ENCODE results near the gene NPHS2. TPM values are rescaled to one million over a fixed set of nuclear protein-coding genes. Genes with fewer than 3 reads are reported as not detected.

The NPHS2 gene
- total and polyA plus RNA-seq, 2 of the 4 experiments (the other 2 are of a cell fraction) = not detected

GRCh38 chr1:179547021-179547535, 28.7 kb downstream of the NPHS2 start:
- dilution Hi-C loops (cut with HindIII; ENCODE audit: low sequenced_read_pairs, unreplicated experiment) (no loop called here), intact Hi-C loops (cut with micrococcal nuclease) (no loop called here), in situ Hi-C loops (cut with MboI; ENCODE audit: low sequenced_read_pairs) (no loop called here)
- no peaks in the 10 kb centered on the region for H3K9me1 ChIP-seq (ENCODE audit: insufficient read depth, low read length)
- no peak overlapping the region for H3K18ac ChIP-seq (ENCODE audit: low read depth, low read length)
- H4K20me1 ChIP-seq (ENCODE audit: insufficient read depth, low read length) = no peaks in the 10 kb centered on the region
- H3K79me1 ChIP-seq (ENCODE audit: low read depth in 1 of 2, low read length in 2 of 2) = no peaks in the 10 kb centered on the region
- no peak overlapping the region for H3K4me3 ChIP-seq (ENCODE audit: insufficient read depth, low read depth, low read length)
- H2BK15ac ChIP-seq (ENCODE audit: low read depth, low read length) = no peak overlapping the region
- no peak overlapping the region for H3K27ac ChIP-seq (ENCODE audit: insufficient read depth, low read length)
- H2AK5ac ChIP-seq (ENCODE audit: low read depth, low read length) = no peak overlapping the region
- no peaks in the 10 kb centered on the region for H3K9me3 ChIP-seq (ENCODE audit: control insufficient read depth, insufficient read depth, low read length)
- H2AFZ ChIP-seq (replicated peaks; ENCODE audit: low read length, poor library complexity) = no peak overlapping the region
- H2AK9ac ChIP-seq (replicated peaks; ENCODE audit: low read depth, low read length, poor library complexity) = no peak overlapping the region
- H3K4me1 ChIP-seq (ENCODE audit: control insufficient read depth, insufficient read depth, low read length) = no peaks in the 10 kb centered on the region
- H4K91ac ChIP-seq (ENCODE audit: insufficient read depth, low read depth, low read length) = no peak overlapping the region
- H3K9ac ChIP-seq (ENCODE audit: low read depth, low read length) = no peak overlapping the region
- no peak overlapping the region for H3K23ac ChIP-seq (ENCODE audit: low read depth, low read length)
- no peak overlapping the region for H2BK20ac ChIP-seq (ENCODE audit: low read depth, low read length)
- no peak overlapping the region for H2BK5ac ChIP-seq (ENCODE audit: low read depth, low read length, poor library complexity, severe bottlenecking)
- DNase-seq (no peak), ATAC-seq (ENCODE audit: low read depth) (no peak)
- H4K5ac ChIP-seq (ENCODE audit: low read depth, low read length) = no peak overlapping the region
- peaks cover 2% of the 10 kb centered on the region; the same call in 1 of the 2 replicates for H3K27me3 ChIP-seq (ENCODE audit: control insufficient read depth, insufficient read depth, low read length)
- ChIA-PET POLR2A (ENCODE audit: unreplicated experiment) (interaction anchor here (0.6 kb wide), 1 partner anchor 39 kb away, joined by 11 read pairs; no protein-coding TSS in a partner anchor), CTCF (no interaction called here)
- WGBS, 2 experiments (ENCODE audit: extremely low coverage in 2 of 2, insufficient read length in 1 of 2) = no CpG with 5 or more reads among the region's 2 CpGs
- H2BK120ac ChIP-seq (ENCODE audit: low read depth, low read length) = no peak overlapping the region
- no peak overlapping the region for H3K4ac ChIP-seq (ENCODE audit: low read depth, low read length)
- TF ChIP-seq CTCF (conservative IDR thresholded peaks at IDR 0.05; ENCODE audit: low read depth, low read length) (no peak), FOS (IDR thresholded peaks at IDR 0.05; ENCODE audit: low read depth, low read length) (no peak), RFX5 (IDR thresholded peaks at IDR 0.05; ENCODE audit: low read depth, low read length) (no peak), SMC3 (IDR thresholded peaks at IDR 0.05; ENCODE audit: low read depth, low read length) (no peak), CHD1 (IDR thresholded peaks at IDR 0.05; ENCODE audit: low read depth, low read length) (no peak), RAD21 (IDR thresholded peaks at IDR 0.05; ENCODE audit: low read length) (no peak), BHLHE40 (IDR thresholded peaks at IDR 0.05; ENCODE audit: low read depth, low read length) (no peak), USF2 (IDR thresholded peaks at IDR 0.05; ENCODE audit: low read depth, low read length) (no peak), NFE2L2 (IDR thresholded peaks at IDR 0.05; ENCODE audit: low read depth, low read length) (no peak), POLR2A (IDR thresholded peaks at IDR 0.05; ENCODE audit: low read depth, low read length) (no peak), MXI1 (IDR thresholded peaks at IDR 0.05; ENCODE audit: borderline replicate concordance, low read depth, low read length) (no peak), ELK1 (IDR thresholded peaks at IDR 0.05; ENCODE audit: borderline replicate concordance, low read depth, low read length) (no peak), MAZ (IDR thresholded peaks at IDR 0.05; ENCODE audit: borderline replicate concordance, low read depth, low read length) (no peak), RCOR1 (IDR thresholded peaks at IDR 0.05; ENCODE audit: insufficient replicate concordance, low read length) (no peak)
- no peak overlapping the region for H3K4me2 ChIP-seq (ENCODE audit: low read depth, low read length)
- no peaks in the 10 kb centered on the region for H3K36me3 ChIP-seq (ENCODE audit: control insufficient read depth, insufficient read depth, low read length)
- no peak overlapping the region for H3K14ac ChIP-seq (replicated peaks; ENCODE audit: low read depth, low read length)
- H3K56ac ChIP-seq (ENCODE audit: extremely low read depth, insufficient read depth, low read length) = no peak overlapping the region
- no TSS peak for BruUV-seq (replicated peaks)
- H4K8ac ChIP-seq (ENCODE audit: low read depth in 2 of 2, low read length in 2 of 2) = no peak overlapping the region

Measured in IMR-90 (cell line).